Stimulated activated CD8-positive, alpha-beta memory T cell treated with anti-CD3 and anti-CD28 coated beads, Interleukin-7, amount 100 ng/mL, for 24 hours (primary cell): ENCODE results near the gene ADCY10.
"Not testable (repeated sequence)": the region's sequence is repeated elsewhere in the genome, so short reads cannot be mapped to it uniquely, and the experiment has no call there.

Experiments used
- DNase-seq: peaks from one replicate; pipeline ENCODE4 v3.0.0-alpha.2; 2020; ENCODE audit warnings: low read depth

ADCY10 gene

GRCh38 chr1:167913895-167914496, at the start of gene ADCY10:
Gene ADCY10 (minus strand): TSS chr1:167914134. CDS start chr1:167905140, 8,994 bp downstream.
- no peak for DNase-seq

- DNase-seq = no peak
Measured at GRCh38 chr1:167957710-167958109, 43.8 kb upstream of the ADCY10 start.

- DNase-seq = no peak
Measured at GRCh38 chr1:167955915-167956314, 42.0 kb upstream of the ADCY10 start.

DNA sequence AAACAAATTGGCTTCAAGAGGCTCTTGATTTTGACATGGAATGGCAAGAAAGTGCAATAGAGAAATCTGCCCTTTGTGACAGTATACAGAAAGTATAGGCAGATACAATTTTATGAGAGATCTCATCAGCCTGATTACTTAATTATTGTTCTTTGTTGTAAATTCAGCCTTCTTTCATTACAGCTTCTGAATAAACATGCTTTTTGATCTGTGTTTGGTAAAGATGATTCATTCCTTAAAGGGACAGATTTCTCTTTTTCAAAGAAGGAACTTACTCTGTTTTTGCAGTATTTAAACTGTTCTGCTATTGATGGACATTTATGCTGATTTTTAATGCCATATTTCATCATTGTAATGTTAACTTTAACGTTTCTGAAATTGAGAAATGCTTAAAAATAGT, 36.6 kb upstream of the ADCY10 start:
- no peak for DNase-seq

GRCh38 chr1:167949785-167950184, 35.9 kb upstream of the ADCY10 start:
- no peak for DNase-seq

DNA sequence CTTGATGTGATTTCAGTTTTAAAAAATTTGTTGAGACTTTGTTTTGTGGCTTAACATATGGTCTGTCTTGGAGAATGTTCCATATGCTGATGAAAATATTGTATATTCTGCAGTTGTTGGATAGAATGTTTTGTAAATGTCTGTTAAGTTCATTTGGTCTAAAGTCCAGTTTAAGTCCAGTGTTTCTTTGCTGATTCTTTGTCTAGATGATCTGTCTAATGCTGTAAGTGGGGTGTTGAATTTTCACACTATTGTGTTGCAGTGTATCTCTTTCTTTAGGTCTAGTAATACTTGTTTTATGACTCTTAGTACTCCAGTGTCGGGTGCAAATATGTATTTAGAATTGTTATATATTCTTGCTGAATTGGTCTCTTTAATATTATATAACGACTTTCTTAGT, 33.8 kb upstream of the ADCY10 start:
- DNase-seq = no peak

DNA sequence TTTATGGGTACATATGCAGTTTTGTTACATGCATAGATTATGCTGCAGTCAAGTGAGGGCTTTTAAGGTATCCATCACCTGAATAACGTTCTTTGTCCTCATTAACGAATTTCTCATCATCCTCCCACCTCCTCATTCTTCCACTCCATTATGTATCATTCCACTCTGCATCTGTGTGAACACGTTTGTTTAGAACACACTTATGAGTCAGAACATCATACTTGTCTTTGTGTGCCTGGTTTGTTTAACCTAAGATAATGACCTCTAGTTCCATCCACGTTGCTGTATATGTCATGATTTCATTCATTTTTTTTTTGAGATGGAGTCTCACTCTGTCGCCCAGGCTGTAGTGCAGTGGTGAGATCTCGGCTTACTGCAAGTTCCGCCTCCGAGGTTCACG, 29.6 kb upstream of the ADCY10 start:
- no peak for DNase-seq

GRCh38 chr1:167940264-167940663, 26.3 kb upstream of the ADCY10 start:
- no peak for DNase-seq

DNA sequence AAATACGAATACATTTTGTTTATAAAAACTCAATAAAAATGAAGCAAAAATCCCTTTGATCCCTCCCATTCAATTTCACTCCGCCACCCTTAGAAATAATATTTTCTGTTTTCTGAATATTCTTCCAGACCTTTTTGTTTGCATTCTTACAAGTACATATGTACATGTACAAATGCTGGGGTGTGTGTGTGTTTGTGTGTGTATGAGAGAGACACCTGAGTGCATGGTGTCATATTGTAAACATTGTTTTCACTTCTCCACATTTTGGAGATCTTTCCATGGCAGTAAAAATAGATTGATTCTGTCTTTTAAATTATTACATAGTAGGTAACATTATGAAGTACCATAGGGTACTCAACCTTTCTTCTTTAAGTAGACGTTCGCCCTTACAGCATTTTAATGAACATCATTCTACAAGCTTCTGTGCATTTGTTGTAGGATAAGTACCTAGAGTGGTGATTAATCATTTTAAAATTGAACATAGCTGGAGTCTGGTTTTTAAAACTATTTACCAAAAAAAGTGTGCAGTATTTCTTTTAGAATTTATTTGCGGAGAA, 24.2 kb upstream of the ADCY10 start:
- DNase-seq = no peak

DNA sequence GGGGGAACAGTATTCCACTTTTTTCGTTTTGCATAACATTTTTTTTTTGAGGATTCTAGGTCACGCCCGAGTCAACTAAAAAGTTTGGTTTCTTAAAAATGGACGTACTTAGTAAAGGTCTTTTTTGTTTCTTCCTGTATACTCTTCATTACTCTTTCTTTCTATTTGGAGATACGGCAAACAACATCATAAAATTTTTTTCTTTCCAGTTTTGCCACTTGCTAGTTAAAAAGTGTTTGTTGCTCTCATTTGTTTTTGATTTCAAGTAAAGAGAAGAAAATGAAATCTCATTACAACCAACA, 23.7 kb upstream of the ADCY10 start:
- DNase-seq = no peak

GRCh38 chr1:167936930-167937708, 23.2 kb upstream of the ADCY10 start, which contains the start of gene MPC2:
Gene MPC2 (minus strand): TSS chr1:167937072. CDS start chr1:167935841, 1,231 bp downstream.
- DNase-seq = peak; percentile 44

GRCh38 chr1:167936068-167936929, 22.4 kb upstream of the ADCY10 start, which contains the start of gene DCAF6:
Gene DCAF6 (plus strand): TSS chr1:167936683. CDS start chr1:167936912, 229 bp downstream.
- peak; percentile 85 for DNase-seq

DNA sequence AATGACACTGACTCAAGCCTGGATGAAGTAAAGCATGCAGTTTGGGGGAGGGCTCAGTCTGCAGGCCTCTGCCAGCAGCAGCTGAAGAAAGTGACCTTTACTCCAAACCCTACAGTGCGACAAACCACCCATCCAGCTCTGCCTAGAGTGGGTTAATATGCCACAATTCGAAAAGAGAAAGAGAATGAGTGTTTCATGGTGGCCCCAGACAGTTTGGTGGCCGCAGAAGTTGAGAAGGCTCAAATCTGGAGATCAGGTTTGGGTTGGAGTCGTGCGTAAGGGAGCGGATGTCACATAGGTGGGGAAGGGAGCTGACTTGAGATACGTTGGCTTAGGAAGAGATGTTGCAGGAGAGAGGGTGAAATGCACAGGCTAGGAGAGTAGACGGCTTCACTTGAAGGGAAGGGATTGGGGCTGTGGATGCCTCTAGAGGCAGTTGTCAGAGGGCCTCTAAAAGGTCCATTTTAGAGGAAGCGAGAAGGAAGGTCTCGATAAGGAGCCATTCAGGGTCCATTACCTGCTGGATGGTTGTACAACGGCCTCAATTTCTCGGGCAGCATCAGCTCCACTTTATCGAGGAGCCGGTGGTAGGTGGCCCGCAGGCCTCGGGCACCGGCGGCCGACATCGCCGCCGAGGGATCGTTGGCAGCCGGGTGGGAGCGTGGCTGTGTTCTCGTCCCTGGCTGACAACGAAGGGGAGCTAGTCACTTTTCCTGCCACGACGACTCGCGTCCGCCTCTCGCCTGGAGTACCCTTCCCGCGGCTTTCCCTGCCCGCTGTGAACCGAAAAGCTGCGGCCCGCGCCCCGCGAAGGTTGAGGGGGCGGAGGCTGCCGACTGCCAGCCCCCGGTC, 21.5 kb upstream of the ADCY10 start:
- no peak for DNase-seq

- DNase-seq = no peak
Measured at GRCh38 chr1:167934426-167935215, 20.7 kb upstream of the ADCY10 start.

- DNase-seq = no peak
Measured at GRCh38 chr1:167933788-167934187, 19.9 kb upstream of the ADCY10 start.

DNA sequence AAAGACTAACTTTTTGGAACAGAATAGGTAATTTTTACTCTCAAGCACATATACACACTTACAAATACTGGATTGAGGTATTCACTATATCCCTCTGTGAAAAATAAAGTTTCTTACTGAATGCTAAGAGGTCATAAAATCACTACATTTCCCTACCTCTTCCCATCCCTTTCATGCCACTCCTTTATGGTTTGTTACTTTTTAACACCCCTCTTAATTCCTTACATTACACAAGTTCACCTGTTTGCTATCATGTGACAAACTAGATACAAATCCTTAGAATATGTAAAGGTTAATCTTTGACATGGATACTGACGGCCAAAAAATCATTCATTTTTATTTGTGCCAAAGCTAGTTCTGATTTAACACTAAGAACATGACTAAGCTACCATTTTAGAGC, 15.8 kb upstream of the ADCY10 start:
- no peak for DNase-seq

GRCh38 chr1:167928919-167929318, 15.0 kb upstream of the ADCY10 start:
- DNase-seq = not testable (repeated sequence)

DNA sequence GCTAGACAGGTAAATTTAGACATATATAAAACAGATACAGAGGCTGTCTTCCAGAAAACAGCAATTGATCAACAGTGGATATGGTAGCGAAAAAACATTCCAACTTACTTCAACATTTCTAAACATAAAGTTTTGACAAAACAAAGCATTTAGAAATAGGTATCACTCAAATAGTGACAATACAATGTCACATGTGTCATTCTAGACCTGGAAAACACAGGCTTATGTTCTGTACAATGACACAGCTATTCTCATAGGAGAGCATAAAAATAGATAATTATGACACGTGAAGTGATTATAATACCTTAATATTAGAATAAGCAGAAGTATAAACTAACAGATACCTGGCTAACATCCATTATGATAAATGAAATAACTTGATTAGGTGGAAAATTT, 14.5 kb upstream of the ADCY10 start:
- no peak for DNase-seq

- DNase-seq = no peak
Measured at GRCh38 chr1:167927046-167927754, 13.3 kb upstream of the ADCY10 start.

- no peak for DNase-seq
Measured at GRCh38 chr1:167926486-167926997, 12.6 kb upstream of the ADCY10 start.
